Measurements from ENCODE around the gene RCBTB1.

- no peak for TF ChIP-seq CTCF (IDR thresholded peaks at IDR 0.05; ENCODE audit: insufficient read depth, low read depth, low read length)
- no peak for TF ChIP-seq EZH2 (IDR thresholded peaks at IDR 0.05; ENCODE audit: insufficient read depth, low read length)
Observed at GRCh38 chr13:49538404-49538803, 47.0 kb downstream of the RCBTB1 start.

Data from astrocyte (in vitro differentiated cells and primary cell).